OCI-M2 (cell line): Measurements from ENCODE around the gene LYSET.
A peak's percentile ranks its signal among the peaks of the same experiment; 100 is the strongest.
"Not testable (repeated sequence)": the region's sequence is repeated elsewhere in the genome, so short reads cannot be mapped to it uniquely, and the experiment has no call there.

ENCODE experiments used
- DNase-seq: peaks from one replicate; lab custom pipeline; 2025; ENCODE audit not compliant: unreplicated experiment; lab: John Stamatoyannopoulos, UW

Gene LYSET

GRCh38 chr14:93165271-93166265, 19.5 kb upstream of the LYSET start:
- DNase-seq: not testable (repeated sequence)

DNA sequence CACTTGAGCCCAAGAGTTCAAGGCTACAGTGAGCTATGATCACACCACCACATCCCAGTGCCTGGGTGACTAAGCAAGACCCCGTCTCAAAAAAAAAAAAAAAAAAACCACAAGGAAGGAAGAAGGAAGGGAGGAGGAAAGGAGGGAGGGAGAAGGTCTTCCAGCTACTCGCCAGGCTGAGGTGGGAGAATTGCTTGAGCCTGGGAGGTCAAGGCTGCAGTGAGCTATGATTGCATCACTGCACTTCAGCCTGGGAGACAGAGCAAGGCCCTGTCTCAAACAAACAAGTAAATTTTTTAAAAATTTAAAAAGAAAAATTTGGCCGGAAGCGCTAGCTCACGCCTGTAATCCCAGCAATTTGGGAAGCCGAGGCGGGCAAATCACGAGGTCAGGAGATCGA, 16.5 kb upstream of the LYSET start:
- DNase-seq: not testable (repeated sequence)

- not testable (repeated sequence) for DNase-seq
Measured at GRCh38 chr14:93169619-93170018, 15.5 kb upstream of the LYSET start.

DNA sequence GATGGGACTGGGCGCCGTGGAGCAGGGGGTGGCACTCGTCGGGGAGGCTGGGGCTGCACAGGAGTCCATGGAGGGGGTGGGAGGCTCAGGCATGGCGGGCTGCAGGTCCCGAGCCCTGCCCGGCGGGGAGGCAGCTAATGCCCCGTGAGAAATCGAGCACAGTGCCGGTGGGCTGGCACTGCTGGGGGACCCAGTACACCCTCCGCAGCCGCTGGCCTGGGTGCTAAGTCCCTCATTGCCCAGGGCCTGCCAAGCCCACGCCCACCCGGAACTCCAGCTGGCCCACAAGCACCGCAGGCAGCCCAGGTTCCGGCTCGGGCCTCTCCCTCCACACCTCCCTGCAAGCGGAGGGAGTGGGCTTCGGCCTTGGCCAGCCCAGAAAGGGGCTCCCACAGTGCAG, 15.0 kb upstream of the LYSET start:
- DNase-seq: not testable (repeated sequence)

DNA sequence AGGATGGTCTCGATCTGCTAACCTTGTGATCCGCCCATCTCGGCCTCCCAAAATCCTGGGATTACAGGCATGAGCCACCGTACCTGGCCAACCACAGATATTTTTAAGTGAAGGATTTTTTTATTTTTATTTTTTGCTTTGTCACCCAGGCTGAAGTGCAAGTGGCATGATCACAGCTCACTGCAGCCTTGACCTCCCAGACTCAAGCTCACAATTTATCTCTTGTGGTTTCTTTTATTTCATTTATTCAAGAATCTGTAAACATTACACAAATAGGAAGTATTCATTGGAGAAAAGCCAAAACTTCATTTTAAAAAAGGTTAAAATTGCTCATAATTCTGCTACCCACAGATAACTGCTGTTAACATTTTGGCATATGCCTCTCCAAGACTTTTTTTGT, 13.7 kb upstream of the LYSET start:
- DNase-seq: no peak

GRCh38 chr14:93173943-93174395, 11.1 kb upstream of the LYSET start:
- DNase-seq: no peak

DNA sequence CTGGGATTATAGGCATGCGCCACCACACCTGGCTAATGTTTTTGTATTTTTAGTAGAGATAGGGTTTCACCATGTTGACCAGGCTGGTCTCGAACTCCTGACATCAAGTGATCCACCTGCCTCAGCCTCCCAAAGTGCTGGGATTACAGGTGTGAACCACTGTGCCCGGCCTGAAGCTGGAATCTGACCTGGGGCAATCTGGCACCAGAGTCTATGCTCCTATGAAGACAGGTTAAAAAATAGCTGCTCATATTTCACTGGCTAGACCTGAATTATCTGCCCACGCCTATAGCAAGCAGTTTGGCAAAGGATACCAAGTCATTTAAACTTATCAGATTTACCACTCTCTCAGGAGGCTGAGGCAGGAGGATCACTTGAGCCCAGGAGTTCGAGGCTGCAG, 10.4 kb upstream of the LYSET start:
- DNase-seq: not testable (repeated sequence)

DNA sequence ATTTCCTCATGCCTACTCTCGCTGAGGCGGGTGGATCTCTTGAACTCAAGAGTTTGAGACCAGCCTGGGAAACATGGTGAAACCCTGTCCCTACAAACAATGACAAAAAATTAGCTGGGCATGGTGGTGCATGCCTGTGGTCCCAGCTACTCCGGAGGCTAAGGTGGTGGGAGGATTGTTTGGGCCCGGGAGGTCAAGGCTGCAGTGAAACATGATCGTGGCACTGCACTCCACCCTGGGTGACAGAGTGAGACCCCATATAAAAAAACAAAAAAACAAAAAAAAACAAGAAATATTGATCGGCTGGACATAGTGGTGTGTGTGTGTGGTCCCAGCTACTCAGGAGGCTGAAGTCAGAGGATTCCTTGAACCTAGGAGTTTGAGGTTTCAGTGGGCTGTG, 9.6 kb upstream of the LYSET start:
- DNase-seq: no peak

DNA sequence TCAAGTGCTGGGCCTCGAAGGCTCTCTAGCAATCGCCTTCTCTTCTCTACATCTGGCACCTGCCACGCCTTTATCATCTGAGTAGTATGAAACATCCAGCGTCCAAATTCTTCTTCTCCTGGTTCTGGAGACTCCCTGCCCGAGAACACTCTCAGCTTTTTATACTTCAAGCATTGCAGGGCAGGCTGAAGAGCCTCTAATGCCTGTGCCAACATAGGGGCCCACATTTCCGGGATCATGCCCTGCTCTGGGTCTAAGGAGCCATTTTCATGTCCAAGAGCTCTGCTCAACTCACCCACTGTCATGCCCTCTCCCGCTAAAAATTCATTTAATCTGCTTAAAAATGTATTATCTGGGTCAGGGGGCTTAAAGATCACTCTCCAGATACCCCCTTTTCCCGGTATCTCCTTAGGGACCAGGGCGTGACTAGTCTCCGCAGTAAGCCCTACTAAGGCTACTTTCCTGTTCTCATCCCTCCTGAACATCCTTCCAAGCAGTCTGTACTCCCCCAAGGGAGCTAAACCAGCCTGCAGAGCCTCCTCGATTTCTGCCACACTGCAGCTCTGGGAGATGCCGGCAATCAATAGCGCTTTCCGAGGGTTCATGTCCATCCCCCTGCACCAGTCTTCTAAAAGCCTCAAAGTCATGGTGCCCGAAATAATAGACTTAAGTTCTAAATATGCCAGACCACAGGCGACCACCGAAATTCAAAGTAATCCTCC, 1.4 kb upstream of the LYSET start:
- no peak for DNase-seq

DNA sequence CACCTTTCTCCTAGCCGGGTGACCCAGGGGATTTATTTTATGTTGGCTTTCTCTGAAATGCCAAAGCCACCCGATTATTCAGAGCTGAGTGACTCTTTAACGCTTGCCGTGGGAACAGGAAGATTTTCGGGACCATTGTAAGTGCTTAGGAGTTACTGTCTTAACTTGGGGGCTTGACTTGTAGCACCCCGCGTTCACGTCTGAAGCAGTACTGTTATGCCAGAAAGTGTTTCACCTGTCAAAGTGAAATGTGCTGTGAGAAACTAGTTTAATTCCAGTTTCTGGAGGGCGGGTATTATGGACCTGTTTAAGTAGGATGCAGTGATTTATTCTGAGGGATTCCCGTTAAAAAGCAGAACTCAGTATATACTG, 218 bp downstream of the LYSET start:
- DNase-seq: no peak

GRCh38 chr14:93186466-93186865, 1.3 kb downstream of the LYSET start:
- no peak for DNase-seq

DNA sequence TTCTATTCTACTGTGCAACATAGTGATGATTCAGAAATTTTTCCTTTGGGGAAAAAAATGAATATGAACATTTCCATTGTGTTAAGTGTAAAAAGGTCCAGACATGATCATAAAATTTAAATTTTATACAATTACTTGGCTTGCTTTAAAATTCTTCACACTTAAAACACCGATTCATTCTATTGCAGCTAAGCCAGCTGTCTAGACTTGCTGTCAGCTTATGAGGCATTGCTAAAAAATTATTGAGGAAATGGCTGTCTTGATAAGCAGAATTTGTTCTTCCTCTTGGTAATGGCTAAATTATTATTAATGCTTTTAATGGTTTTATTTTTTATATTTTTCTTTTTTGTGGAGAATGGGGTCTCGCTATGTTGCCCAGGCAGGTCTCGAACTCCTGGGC, 1.8 kb downstream of the LYSET start:
- no peak for DNase-seq

DNA sequence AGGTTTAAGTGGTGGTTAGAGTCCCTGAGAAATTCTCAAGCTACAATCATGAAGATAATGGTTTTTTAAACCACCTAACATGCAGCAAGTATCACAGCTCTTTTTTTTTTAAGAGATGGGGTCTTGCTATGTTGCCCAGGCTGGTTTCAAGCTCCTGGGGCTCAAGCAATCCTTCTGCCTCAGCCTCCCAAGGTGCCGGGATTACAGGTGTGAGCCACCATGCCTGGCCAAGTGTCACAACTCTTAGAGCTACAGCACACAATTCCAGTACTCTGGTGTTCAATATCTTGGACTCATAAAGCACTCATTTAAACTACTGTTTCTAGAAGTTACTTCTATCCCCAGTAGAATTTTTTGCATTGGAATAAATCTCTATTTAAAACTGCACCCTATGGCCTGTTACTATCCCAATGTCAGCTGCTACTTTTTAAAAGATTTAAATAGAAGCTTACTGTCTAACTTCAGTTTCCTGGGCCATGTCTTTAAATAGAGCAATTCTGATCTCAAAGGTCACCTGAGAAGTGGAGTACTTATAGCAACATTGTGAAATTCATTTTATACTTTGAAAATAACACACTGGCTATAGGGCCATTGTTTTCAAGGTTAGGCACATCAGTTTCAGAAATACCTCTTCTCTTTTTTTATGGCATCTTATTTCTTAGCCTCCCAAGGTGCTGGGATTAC, 10.3 kb downstream of the LYSET start:
- DNase-seq: no peak

- no peak for DNase-seq
Measured at GRCh38 chr14:93199031-93199430, 13.9 kb downstream of the LYSET start.

GRCh38 chr14:93200553-93200952, 15.4 kb downstream of the LYSET start:
- DNase-seq: no peak

DNA sequence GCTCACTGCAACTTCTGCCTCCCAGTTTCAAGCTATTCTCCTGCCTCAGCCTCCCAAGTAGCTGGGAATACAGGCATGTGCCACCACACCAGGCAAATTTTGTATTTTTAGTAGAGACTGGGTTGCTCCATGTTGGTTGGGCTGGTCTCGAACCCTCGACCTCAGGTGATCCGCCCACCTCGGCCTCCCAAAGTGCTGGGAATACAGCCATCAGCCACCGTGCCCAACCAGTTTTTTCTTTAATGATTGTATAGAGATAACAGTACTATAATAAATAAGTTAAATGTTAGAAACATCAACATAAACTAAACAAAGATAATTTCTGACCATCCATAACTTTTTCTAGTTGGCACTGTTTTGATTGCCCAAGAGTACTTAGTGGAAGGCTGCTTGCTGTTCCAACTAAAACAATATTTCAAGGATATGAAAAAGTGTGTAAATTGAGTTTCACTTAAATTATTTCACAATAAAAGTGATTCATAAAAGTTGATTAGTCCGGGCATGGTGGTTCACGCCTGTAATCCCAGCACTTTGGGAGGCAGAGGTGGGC, 16.1 kb downstream of the LYSET start:
- no peak for DNase-seq

DNA sequence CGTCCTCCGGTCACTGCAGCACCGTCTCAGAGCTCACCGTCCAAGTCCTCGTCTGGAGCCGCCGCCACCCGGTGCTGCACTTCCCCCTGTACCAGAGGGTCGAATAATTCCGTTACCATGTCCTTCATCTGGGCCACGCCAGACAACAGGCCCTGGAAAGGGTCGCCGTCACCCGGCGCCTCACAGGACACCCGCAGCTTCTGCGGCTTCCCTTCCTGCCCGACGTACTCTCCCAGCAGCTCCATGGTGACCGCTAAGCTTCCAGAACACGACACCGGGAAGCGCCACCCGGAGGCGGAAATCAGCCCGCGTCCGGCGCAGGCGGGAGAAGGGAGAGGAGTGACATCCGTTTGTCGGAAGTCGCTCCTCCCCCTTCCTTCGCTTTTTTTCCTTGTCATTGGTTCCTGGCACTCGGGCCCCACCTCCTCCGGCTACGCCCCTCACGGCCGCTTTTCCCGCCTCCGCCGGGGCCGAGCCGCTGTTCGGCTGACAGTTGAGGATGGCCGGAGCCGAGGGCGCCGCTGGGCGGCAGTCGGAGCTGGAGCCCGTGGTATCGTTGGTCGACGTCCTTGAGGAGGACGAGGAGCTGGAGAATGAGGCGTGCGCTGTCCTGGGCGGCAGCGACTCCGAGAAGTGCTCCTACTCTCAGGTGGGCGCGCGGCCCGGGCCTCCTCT, 21.8 kb downstream of the LYSET start, which contains the start of the genes GON7 and UBR7:
TSS of gene GON7 (minus strand) at position 273 of the 675 bp plus-strand sequence. CDS start at position 245, 28 bp downstream.
TSS of gene UBR7 (plus strand) at position 464 of the 675 bp plus-strand sequence. CDS start at position 500, 36 bp downstream.
- DNase-seq: peak; percentile 88

DNA sequence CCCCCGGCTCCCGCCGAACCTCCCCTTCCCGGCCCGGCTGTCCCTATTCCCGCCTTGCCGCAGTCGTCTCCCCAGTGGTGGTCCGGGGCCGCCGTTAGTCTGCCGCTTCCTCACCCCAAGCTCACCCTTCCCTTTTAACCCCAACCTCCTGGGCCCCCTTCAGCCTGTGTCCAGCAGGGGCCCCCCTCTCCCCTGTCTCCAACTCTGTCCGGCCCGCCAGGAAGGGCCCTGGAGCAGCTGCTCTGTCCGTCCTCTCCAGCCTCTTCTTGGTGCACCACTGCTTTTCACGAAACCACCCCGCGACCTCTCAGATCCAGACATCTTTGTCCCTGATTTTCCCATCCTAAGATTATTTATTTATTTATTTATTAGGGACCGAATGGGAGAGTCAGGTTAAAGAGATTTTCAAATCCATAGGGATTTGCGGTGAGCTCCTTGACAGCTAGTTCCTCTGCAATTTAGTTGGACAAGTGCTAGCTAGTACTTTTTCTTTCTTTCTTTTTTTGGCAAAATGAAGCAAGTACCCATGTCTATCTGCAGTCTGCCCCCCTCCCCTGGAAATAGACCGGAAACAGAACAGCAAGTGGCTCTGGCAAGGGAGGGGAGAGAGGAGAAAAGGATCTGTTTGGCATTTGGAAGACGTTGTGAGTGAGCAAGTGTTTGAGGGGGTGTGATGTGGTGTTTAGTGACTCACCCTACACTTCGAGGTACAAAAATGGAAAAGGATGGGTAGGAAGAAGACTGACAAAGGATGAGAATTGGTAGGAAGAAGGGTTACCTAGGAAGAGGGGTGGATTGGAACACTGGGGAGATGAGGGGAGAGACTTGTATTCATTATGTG, 22.6 kb downstream of the LYSET start:
- no peak for DNase-seq

DNA sequence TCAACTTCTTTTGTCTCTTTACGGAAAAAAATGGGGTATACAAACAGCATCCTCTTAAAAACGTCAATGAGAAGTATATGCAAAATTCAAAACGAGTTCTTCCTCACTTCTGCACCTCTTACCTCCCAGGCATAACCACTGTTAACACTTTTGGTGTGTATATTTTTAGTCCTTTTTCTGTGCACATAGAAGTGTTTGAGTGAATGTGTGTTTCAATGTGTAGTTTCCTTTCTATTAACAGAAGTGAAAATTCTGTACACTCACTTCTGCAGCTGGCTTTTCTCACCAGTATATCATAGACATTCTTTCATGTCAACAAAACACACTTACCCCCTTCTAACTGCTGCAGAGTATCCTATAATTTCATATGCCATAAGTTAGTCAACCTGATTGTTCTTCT, 27.3 kb downstream of the LYSET start:
- DNase-seq: no peak
